NCI-H69 (cell line): ENCODE results near the gene PARD3.
A peak's percentile ranks its signal among the peaks of the same experiment; 100 is the strongest.

Source experiments
- DNase-seq: peaks from one replicate; lab custom pipeline; 2025; lab: John Stamatoyannopoulos, UW

PARD3 gene

GRCh38 chr10:34824870-34825269 is 9.8 kb upstream of the PARD3 start:
- no peak for DNase-seq

GRCh38 chr10:34821587-34822585 is 6.8 kb upstream of the PARD3 start:
- DNase-seq, result no peak

- no peak for DNase-seq
These were observed 2.5 kb upstream of the PARD3 start for GRCh38 chr10:34817586-34817985.

GRCh38 chr10:34817054-34817453 is 2.0 kb upstream of the PARD3 start:
- no peak for DNase-seq

- peak; percentile 66 for DNase-seq
These were observed 1.5 kb upstream of the PARD3 start for GRCh38 chr10:34816501-34817002.

- DNase-seq, result peak; percentile 46
These were observed 995 bp upstream of the PARD3 start for GRCh38 chr10:34816085-34816496.

- DNase-seq, result no peak
These were observed 247 bp downstream of the PARD3 start for GRCh38 chr10:34814913-34815184.

GRCh38 chr10:34814223-34814912 is 728 bp downstream of the PARD3 start:
- DNase-seq, result peak; percentile 68

GRCh38 chr10:34813626-34814222 is 1.4 kb downstream of the PARD3 start:
- peak; percentile 56 for DNase-seq

- no peak for DNase-seq
These were observed 2.3 kb downstream of the PARD3 start for GRCh38 chr10:34812771-34813170.

- no peak for DNase-seq
These were observed 3.1 kb downstream of the PARD3 start for GRCh38 chr10:34811968-34812514.

- no peak for DNase-seq
These were observed 3.7 kb downstream of the PARD3 start for GRCh38 chr10:34811126-34811967.

GRCh38 chr10:34809796-34810195 is 5.3 kb downstream of the PARD3 start:
- DNase-seq, result no peak

- DNase-seq, result peak; percentile 73
These were observed 6.0 kb downstream of the PARD3 start for GRCh38 chr10:34808801-34809745.

GRCh38 chr10:34808336-34808735 is 6.8 kb downstream of the PARD3 start:
- DNase-seq, result no peak

- DNase-seq, result no peak
These were observed 10.8 kb downstream of the PARD3 start for GRCh38 chr10:34804306-34804705.

- peak; percentile 82 for DNase-seq
These were observed 12.4 kb downstream of the PARD3 start for GRCh38 chr10:34802692-34803091.

GRCh38 chr10:34801097-34801733 is 13.9 kb downstream of the PARD3 start:
- no peak for DNase-seq

GRCh38 chr10:34800624-34801023 is 14.5 kb downstream of the PARD3 start:
- no peak for DNase-seq

- DNase-seq, result no peak
These were observed 16.4 kb downstream of the PARD3 start for GRCh38 chr10:34798654-34799053.
